ENCODE data around the gene KCNIP3.
"Not testable (repeated sequence)": the region's sequence is repeated elsewhere in the genome, so short reads cannot be mapped to it uniquely, and the experiment has no call there.

KCNIP3 gene

GRCh38 chr2:95415138-95415537, 118.0 kb downstream of the KCNIP3 start:
- not testable (repeated sequence) for DNase-seq (ENCODE audit: low read depth)

- DNase-seq (ENCODE audit: low read depth) = not testable (repeated sequence)
These were observed 118.4 kb downstream of the KCNIP3 start for GRCh38 chr2:95415561-95415960.

GRCh38 chr2:95427196-95427867, 130.2 kb downstream of the KCNIP3 start:
- DNase-seq (ENCODE audit: low read depth) = not testable (repeated sequence)

DNA sequence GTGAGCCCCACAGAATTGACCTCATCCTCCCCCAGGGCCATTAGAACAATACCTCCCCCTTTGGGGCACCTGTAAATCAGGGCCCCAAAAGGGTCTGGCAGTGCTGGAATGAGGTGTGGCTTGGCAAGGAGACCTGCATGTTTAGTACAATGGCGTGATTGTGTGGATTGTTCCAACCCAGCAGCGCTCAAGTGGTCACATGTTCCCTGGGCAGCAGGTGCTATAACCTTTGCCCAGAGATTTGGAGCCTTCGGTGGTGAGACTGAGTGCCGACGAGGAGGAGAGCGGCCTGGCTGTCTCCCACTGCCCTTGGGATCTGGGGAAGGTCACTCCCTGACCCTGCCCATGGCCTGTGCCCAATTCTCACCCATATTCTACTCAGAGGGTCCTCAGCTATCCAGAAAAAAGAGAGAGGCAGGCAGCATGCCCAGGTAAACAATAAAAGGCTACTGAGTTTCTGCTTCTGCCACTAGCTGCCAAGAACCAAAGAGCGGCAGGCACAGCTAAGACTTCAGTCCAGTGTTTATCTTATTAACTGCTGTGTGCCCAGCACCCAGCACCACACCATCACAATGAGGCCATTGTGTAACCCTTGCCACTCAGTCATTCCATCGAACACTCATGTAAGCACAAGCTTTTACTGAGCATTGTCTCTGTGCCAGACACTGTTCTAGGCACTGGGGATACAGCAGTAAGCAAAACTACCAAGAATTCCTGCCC, 132.8 kb downstream of the KCNIP3 start:
- DNase-seq (ENCODE audit: low read depth) = not testable (repeated sequence)

DNA sequence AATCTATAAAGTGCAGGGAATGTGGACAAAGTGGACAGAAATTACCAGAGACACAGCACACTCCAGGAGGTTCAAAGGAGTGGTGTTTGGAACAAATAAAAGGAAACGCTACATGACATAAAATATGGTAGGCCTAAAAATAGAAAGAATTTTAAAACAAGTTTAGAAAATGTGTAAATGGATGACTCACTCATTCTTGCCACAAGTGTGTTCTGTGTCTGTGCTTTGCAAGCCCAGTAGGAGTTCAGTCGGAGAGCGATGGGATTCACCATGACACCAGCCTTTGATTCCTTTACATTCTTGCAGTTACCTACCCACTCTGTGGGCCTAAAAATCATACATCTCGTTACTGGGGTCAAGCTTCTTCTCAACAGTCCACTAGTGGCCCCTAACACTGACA, 136.2 kb downstream of the KCNIP3 start:
- not testable (repeated sequence) for DNase-seq (ENCODE audit: low read depth)

DNA sequence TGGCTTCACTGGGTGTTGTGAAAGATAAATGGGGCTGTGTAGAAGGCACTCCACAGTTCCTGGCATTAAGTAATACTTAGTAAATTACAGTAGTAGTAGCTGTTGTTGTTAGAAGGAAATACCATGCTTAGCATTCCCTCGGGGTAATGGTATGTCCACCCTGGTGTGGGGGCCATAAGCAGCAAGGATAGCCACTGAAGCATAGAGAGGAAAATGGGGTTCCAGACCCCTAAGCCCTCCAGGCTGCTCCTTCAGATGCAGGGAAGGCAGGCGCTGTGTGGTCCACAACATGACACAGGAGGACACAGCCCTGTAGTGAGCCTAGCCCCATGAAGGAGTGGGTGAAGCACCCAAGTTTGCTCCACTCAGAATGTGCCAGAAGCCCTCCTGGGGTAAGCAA, 136.8 kb downstream of the KCNIP3 start:
- not testable (repeated sequence) for DNase-seq (ENCODE audit: low read depth)

DNA sequence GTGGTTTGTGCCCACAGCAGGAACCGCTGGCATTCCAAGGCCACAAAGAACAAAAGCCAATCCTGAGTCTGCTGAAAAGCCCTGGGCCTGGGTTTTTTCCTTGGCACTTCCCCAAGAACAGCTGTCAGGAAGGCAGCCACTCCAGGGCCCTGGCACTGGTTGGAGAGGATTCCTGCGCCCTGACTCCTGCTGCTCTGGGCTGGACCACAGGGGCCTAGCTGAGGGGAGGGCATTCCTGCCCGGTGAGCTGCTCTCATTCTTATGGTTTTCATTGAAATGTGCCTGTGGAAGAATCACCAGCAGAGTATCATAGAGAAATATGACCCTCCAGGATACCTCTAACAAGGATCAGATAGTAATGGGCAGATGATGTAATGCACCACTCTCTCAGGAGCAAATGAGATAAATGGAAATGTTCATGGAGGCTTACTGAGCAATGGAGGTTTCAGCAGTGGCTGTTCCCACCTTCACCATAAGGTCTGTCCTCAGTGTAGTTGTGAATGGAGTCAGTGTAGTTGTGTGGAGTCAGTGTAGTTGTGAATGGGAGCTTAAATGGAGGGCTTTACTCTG, 137.4 kb downstream of the KCNIP3 start:
- DNase-seq (ENCODE audit: low read depth) = not testable (repeated sequence)

DNA sequence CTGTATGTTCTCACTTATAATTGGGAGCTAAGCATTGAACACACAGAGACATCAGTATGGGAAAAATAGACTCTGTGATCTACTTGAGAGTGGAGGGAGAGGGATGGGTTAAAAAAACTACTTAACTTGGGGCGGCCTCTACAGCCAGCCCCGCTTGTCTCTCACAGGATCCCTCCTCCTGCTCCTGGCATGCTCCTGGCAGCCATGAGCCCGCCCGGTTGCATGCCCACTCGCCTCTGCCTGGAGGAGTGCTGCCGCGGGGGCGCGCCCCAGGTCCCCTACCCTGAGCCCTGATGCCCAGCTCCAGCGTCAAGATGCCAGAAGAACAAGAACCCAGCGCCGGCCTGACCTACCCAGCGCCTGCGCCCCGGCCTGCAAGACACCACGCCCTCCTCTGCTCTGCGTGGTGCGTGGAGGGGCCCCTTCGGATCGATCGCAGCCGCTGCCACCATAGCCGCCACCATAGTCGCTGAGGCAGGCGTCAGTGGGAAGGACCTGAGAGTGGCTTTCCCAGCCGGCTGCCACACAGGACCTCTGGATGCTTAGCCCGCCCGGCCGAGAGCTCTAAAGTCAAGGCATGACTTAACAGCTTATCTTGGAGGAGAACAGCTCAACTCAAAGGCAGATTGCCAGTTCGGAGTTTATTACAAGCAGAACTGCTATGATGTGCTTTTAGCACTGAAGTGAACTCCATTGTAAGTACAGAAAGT, 138.2 kb downstream of the KCNIP3 start:
- DNase-seq (ENCODE audit: low read depth) = not testable (repeated sequence)

Measured in stimulated activated CD8-positive, alpha-beta memory T cell treated with anti-CD3 and anti-CD28 coated beads, Interleukin-12 subunit alpha, Interleukin-12 subunit beta, amount 100 ng/mL, for 1 hour (primary cell).